Activated T-cell treated with anti-CD3 and anti-CD28 coated beads, Interleukin-2, amount 50 U/mL, for 48 hours (primary cell): ENCODE results near the gene SACM1L.

ENCODE experiments used
- DNase-seq, 2 experiments: peaks; one replicate each; pipeline ENCODE4 v3.0.0-alpha.2; 2020

The SACM1L gene

DNA sequence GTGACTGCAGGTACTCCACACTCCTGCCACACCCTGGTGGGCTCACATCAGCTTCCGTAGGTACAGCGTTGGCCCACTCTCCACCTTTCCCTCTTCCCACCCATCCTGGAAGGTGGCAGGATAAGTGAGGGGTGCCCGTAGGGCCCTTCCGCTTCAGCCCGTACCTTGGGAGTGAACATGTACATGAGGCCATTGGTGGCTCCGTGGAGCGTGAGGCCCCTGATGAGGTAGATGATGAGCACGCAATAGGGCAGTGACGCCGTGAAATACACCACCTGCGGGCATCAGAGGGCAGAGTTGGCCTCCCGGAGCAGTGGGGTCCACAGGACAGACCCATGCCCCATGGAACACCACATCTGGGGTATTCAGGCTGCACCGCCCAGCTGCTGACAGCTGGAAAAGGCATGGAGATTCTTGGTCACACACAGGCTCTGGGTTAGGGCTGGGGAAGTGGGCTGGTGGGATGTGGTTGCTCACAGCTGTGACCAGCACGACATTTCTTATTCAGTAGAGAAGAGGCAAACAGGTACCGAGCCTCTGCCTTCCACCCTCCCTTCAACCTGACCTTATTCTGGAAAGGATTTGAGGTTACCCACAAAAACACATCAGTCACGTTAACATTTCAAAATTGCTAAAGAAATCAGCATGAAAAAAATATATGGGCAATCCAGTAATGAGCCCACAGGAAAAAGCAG is 83.3 kb downstream of the SACM1L start:
- peak in 1 of 2 experiments; percentile 34 for DNase-seq

DNA sequence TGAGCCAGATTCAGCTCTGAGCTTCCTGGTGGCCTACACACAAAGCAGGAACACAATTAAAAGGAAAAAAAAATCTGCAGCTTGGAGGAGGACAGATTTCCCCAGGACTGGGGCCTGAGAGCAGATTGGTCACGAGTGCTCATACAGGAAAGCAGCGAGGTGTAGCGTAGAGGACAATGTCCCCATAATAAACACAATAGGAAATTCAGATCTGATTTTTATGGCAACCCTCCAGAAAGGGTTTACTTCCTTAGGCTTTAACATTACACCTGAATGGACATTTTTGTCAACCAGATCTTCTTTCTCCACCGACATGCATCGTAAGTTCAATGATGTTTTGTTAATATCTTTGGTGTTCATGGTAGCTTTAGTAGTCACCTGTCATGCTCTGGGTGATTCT is 83.9 kb downstream of the SACM1L start:
- DNase-seq = no peak

DNA sequence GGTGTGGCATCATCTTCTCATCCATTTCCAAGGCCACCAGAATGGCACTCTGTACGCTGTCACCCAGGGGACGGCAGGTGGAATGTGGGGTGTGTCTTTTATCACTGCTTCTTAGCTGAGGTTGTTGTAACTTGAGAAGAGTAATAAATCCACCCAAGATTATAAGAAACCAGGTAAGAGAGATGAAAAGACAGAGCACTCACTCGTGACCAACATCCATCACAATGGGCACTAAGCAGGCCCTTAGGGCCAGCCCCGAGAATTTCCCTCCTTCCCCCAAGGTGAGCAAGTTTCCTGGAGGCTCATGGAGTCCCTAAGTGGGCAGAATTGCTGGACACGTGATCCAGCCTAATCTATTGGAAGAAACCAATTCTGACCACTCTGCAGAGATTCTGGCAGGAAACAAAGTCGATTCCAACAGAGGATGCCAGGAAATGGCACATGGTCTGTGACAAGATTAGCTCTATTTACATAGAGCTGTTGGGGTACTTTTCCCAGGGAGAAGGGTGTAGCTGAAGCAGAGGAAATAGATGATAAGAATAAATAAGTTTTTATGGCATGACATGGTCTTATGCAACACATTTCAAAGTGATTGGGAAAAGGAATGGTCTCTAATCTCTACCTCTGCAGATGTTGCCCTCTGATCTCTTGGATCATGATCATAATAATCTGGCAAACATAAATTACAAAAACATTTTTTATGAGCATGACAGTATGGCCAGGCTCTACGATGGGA is 84.7 kb downstream of the SACM1L start:
- peak in 1 of 2 experiments; percentile 4 for DNase-seq

DNA sequence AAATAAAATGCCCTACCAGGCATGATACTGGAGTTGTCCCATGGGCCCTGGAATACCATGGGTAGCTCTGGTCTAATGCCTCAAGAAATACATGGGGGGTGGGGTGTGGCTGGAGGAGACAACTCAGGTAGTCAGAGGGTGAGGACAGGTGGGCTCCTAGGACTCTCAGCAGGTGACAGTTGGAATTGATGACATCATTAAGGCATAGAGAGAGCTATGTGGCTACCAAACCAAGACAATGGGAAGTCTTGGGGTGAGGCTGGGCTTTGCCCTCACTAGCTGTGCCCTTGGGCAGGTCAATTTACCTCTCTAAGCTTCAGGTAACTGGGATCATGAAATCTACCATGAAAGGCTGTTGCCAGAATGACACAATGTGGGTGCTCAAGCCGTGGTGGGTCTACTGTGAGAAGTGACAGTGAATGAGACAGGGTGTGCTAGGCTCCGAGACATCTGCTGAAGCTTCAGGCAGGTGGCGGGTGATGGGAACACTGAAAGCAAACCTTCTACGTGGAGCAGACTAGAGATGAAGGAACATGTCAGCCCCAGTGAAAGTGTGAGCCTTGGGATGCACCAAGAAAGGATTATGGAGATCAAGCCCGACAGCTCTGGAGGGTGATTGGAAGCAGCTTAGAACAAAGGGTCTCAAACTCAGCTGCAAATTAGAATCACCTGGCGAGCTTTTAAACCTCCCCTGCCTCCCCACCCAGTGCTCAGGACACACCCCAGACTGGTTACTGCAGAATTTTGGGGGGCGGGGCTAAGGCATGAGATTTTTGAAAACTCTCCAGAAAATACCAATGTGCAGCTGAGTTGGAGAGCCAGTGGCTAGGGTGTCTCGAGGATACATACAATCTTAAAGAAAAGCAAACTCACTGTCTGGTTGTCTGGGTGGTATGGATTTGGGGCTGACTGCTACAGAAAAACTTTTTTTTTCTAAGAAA is 85.7 kb downstream of the SACM1L start:
- DNase-seq = no peak

DNA sequence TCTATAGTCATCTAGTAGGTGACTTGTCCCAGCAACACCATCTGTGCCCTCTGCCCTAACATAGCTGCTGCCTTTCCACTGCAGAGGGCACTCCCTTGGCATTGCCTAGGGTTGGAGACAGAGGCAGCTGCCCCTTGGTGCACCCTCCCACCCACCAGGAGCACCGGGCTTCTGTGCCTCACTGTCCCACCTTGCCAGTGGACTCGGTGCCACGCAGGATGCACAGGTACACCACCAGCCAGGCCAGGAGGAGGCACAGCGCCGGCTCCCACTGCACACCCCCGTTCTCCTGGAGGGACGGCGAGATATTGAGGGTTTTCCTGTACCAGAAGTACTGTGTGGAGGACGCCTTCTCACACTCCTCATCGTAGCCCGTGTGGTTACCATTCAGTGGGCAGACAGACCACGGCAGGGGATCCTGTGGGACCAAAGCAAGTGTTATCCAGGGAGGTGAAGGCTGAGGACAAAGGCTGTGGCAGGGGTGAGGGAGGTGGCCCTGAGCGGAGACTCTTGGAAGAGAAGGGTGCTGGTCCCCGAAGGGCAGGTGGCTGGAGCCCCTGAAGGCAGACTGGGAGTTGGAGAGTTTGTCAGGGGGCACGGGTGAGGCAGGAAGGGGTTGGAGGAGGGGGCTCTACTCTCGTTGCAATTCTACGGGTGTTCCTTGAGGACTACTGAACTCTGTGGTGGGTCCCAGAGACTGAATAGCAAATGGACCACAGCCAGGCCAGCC is 86.5 kb downstream of the SACM1L start:
- DNase-seq = no peak

DNA sequence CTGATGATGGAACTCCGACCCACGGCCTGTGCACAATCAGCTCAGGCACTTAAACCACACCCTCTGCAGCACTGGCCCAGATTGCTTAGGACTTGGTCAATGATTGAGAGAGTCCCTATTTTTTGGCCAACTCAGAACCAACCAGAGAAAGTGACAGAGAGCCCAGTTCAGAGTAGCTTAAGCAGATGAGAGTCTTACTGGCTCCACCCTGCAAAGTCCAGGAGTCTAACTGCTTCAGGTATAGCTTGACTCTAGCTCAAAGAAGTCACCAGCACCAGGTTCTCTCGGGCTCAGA is 87.1 kb downstream of the SACM1L start:
- DNase-seq = no peak

DNA sequence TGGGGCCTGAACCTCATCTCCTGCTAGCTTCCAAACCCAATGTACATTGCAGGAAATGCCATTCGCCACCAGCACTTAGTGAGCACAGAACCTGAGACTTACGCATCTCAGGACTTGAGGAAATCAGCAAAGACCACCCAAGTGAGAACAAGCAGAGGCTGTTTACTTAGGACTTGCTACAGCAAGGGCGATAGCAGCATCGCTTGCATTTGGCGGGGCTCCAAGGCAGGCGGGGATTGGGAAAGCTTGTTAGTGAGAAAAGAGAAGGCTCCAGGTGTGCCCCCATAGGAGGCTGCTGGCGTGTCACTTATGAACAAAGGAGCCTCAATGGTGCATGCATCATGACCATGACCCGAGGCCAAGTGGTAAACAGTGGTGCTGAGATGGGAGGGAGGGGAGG is 87.4 kb downstream of the SACM1L start:
- peak in 1 of 2 experiments; percentile 11 for DNase-seq

DNA sequence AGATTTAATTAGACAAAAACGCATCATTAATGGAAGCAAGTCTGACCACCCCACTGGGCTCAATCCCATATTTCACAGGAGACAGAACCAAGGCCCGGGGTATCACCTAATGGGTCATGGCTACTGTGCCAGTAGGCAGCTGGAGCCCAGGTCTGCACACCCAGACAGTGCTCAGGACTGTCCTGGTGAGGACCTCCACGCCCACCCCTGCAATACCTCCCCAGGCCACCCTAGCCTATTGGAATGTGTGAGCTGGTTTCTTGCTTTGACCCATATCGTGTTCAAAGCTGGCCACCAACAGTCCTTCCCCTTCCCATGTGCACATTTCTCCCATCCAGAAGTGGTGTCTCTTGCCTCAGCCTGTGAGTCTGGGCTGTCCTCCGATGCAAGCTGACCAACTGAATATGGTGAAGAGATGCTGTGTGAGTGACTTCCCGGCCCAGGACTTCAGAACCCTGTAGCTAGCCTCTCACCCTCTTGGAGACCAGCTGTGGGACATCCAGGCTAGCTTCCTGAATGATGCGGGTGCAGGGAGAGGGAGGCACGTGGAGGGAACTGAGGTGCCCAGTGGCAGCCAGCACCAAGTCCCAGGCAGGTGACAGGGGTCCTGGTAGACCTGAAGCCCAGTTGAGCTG is 88.0 kb downstream of the SACM1L start:
- peak in 1 of 2 experiments; percentile 8 for DNase-seq

DNA sequence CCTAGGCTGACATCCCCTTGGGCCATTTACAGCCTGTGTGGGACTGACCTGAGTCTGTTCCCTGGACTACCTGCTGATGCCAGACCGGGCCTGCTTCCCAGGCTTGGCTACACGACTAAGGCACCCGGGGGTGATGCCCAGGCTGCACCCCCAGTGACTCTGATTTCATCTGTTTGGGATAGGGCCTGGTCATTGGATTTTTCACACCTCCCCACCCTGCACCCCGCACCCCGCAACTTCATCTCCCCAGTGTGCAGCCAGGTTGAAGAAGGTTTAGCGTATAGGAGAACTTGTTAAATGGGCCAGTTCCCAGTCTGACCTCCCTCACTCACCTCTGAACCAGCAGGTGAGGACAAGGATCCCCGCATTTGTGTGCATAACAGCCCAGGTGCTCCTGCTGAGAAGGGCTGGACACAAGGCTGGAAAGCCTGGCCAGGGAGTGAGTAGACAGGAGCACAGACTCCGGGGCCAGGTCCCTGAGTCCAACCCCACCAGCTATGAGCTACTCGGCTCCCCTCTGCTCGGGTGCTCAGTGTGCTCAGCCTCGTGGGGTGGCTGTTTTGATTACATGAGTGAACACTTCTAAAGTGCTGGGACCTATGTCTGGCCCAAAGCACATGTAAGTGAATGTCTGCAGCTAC is 88.7 kb downstream of the SACM1L start:
- DNase-seq = no peak

DNA sequence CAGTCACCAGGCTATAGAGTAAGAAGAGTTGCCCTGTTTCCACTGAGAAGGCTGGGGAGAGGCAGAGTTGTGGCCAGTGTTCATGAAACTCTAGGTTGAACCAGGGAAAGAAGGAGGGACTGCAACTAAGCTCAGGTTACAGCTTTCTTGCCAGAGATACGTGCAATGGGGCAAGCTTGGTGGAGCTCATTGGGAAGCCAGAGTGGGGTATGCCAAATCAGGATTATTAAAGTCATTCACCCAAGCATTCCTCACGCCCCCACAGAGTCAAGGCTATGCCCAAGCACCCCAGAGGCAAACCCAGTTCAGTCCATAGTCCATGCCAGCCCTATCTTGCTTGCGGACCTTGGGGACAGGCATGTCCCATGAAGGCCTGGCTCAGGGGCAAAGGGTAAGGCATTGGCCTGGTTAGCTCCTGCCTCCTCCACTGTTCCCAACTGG is 89.6 kb downstream of the SACM1L start:
- DNase-seq = no peak

DNA sequence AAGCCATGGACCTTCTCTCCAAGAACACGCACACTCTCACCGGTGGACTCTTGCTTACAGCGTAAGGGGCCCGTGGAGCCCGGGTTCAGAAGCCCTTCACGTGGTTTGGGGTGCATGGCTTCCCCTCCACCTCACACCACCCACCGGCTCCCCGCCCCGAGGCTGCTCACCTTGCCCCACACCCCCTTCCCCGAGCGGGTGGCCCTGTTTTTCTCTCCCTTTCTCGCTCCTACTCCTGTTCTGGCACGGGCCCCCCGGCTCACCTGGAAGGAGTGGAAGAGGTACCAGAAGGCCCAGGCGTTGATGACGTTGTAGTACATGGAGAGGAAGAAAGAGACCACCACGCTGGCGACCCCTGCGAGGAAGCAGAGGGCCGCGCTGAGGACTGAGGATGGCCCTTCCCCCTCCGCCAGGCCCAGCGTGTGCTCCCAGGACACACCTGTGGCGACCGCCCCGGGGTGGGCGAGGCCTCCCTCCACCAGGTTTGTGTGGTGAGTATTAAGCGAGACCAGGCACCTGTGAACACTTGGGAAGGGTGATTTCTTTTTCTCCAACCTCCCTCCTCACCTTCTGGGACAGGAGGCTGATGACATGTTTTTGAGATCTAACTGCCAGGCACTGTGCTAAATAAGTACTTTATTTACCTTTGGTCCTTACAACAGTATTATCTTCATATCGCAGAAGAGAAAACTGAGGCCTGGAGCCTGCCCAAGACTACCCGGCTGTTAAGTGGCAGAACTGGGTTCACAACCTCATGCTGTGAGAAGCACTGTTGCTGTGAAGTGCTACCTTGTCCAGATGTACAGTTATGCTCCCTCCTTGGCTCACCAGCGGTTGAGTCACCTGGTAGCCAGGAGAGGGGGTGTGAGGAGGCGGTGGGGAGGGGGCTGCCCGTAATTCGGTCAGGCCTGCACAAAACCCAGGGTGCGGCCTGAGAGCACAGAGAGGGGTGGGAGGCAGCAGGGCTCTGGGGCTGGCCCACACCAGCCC is 90.8 kb downstream of the SACM1L start:
- DNase-seq = no peak

DNA sequence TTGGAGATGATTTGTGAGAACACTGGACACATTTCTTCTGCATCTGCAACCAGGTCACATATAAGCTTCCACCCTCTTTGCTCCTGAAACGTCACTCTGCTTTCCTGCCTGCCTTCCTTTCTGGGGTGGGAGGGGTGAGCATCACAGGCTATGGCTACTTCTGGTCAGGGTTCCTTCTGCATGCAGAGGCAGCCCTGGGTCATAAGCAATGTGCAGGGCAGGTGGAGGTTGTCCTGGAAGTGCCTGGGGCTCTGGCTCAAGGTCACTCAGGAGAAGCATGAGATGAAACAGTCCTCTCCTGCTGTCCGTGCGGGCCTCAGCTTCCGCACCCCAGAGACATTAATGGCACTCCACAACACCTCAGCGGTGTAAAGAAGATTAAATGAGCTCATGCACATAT is 92.1 kb downstream of the SACM1L start:
- DNase-seq = peak; percentile 7 to 12

DNA sequence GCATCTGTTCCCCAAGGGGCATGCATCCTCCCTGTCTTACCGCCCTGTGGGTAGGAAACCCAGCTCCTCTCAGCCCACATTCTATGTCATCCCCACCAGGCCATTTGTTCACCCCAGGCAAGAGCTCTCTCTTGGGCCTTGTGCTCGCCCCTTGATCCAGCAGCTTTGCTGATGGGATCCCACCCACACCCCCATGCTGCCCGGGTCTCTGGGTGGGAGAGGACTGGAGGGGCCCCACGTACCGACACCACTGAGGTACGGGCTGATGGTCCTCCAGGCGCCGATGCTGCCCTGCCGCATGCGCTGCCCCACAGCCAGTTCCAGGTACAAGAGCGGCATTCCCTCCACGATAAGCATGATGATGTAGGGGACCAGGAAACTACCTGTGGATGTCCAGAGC is 92.6 kb downstream of the SACM1L start:
- DNase-seq = peak in 1 of 2 experiments; percentile 6

DNA sequence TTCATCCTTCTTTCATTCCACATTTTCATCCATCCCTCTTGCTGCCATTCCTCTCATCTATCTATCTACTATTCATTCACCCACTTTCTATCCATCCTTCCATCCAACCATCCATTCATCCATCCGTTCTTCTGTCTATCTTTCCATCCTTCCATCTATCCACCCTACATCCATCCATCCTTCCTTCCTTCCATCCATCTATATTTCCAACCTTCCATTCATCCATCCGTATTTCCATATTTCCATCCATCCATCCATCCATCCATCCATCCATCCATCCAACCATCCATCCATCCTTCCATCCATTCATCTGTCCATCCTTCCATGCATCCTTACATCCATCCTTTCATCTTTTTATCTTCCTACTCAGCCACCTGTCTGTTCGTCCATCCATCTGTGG is 93.2 kb downstream of the SACM1L start:
- no peak for DNase-seq

DNA sequence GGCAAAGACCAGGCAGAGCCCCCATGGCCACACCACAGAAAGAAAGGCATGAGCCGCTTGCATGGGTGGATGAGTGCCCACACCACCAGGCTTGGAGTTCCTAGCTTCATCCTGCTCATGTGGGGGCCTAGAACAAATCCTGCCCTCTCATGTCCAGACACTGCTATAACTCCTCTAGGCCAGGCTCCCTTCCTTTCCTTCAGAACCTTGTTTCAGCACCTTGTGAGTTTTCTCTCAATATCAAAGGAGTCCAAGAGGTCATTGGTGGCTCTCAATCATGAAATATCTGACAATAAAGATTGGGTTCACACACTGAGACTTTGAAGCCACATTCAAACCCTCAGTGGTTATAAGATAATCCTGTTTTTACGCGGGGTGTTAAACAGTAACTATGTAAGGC is 94.5 kb downstream of the SACM1L start:
- DNase-seq = no peak

DNA sequence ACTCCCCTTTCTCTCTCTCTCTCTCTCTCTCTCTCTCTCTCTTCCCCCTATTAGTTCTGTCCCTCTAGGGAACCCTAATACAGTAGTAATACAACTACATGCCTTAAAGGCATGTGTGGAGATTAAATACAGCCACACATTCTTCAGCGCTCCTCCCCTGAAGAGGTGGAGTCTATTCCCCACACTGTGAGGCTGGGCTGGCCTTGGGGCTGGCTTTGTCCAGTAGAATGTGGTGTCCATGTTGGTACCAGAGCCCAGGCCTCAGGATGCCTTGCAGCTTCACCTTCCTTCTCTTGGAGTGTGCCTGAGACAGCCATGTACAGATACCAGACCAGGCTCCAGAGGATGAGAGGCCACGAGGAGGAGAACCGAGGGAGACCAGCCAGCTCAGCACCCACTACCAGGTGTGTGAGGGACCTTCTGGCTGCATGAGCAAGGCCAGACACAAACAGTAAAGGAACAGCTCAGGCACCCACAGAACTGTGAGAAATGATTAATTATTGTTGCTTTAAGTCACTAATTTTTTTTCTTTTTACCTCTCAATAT is 96.5 kb downstream of the SACM1L start:
- peak in 1 of 2 experiments; percentile 5 for DNase-seq

DNA sequence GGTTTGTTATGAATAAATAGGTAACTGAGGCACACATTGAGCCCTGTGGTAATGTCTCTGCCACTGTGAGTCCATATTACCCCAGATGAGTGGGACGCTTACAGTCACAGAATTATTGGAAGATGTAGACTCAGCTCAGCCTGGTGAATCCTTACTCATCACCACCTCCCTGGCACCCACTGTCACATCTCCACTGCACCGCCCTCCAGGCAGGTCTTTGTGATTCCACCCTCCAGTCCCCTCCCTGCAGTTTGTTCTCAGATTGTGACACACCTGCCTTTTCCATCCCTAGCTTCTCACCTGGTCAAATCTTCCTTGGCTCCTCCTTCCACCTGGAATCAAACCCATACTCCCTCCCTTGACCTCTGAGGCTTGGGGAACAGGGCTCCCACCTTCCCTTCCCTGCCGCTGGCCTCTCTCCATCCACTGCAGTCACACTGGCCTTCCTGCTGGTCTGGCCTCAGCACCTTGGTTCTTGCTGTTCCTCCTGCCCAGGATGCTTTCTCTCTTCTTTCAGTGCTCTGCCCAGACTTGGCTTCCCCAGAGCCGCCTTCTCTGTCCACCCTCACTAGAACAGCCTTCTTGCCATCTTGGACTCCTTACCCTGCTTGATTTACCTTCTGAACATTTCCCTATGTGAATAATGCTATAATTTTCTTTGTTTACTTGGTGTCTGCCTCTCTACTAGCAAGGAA is 97.8 kb downstream of the SACM1L start:
- no peak for DNase-seq

DNA sequence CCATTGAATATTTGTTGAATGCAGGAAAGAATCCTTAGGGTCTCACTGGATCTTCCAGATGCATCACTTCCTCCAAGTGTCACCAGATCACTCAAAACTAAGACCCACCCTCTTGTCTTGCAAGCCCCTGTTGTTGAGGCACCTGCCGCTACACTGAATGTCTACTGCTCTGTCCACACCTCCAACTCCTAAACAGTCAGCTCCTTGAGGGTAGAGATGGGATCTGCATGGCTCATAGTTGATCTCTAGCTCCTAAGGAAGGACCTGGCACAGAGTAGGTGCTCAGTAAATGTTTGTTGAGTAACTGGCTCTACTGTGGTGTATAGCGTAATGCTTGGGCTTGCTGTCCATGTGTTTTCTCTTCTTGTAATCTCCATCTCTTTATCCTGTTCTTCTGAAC is 98.4 kb downstream of the SACM1L start:
- no peak for DNase-seq

DNA sequence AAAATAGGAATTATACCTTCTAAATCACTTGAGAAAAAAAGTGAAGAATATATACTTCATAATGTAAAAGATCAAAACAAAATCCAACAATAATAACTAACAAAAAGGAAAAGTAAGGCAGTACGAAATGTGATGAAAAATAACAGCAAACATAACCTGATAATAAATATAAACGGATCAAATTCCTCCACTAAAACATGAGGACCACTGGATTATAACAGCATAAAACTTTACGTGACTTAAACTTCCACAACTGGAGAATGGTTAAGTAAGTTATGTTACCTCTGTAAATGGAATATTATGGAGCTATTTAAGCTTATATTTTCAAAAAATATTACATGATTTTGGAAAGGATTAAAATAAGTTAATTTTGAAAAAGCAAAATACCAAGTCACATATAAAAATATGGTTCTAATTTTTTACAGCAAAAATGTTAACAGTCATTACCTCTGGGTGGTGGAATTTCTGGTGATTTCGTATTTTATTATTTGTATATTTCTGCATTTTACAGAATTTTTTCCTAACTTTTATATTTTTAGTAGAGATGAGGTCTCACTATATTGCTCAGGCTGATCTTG is 100.1 kb downstream of the SACM1L start:
- DNase-seq = no peak
